Measurements from ENCODE around the gene SHISA9. TPM values are rescaled to one million over a fixed set of nuclear protein-coding genes. Genes with fewer than 3 reads are reported as not detected.

SHISA9 gene
- total RNA-seq, 1 donor from 2014 or later, result 3.7 TPM

DNA sequence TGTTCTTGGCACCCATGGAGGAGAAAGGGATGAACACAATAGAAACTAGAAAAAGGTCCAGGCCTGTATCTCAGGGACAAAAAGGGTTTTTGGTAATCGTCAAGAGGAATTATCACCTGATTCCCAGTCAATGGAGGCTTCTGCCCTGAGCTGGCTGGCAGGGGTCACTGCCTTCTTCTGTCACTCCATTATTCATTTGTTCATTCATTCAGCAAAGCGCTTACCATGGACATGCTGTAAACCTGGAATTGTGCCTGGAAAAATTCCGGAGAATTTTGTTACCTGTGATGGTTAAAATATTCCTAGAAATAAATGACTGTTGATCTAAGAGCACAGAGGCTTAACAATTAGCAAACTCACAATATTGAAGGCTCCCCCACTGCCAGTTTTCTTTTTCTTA lies 212.3 kb downstream of the SHISA9 start:
- DNase-seq (ENCODE audit: low read depth), result peak; percentile 47
- H3K4me3 ChIP-seq (ENCODE audit: low read depth, low read length), result no peak overlapping the region
- TF ChIP-seq, protein P1, sequence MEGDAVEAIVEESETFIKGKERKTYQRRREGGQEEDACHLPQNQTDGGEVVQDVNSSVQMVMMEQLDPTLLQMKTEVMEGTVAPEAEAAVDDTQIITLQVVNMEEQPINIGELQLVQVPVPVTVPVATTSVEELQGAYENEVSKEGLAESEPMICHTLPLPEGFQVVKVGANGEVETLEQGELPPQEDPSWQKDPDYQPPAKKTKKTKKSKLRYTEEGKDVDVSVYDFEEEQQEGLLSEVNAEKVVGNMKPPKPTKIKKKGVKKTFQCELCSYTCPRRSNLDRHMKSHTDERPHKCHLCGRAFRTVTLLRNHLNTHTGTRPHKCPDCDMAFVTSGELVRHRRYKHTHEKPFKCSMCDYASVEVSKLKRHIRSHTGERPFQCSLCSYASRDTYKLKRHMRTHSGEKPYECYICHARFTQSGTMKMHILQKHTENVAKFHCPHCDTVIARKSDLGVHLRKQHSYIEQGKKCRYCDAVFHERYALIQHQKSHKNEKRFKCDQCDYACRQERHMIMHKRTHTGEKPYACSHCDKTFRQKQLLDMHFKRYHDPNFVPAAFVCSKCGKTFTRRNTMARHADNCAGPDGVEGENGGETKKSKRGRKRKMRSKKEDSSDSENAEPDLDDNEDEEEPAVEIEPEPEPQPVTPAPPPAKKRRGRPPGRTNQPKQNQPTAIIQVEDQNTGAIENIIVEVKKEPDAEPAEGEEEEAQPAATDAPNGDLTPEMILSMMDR (conservative IDR thresholded peaks at IDR 0.05; ENCODE audit: low read depth, low read length), result no peak

DNA sequence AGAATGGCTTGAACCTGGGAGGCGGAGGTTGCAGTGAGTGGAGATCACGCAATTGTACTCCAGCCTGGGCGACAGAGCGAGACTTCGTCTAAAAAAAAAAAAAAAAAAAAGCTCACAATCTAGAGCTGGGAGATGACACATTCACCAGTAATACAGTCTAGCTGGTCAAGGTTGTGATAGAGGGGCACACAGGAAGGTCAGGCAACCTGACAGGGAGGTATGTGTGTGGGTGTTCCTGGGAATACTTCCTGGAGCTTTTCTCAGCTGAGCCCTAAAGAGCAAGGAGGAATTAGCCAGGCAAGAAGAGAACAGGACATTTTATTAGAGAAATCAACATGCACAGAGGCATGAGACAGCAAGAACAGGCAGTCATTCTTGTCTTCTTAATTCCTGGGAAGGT lies 216.7 kb downstream of the SHISA9 start:
- peak; percentile 64 for DNase-seq (ENCODE audit: low read depth)
- no peak overlapping the region for H3K4me3 ChIP-seq (ENCODE audit: low read depth, low read length)
- TF ChIP-seq, protein P1 (conservative IDR thresholded peaks at IDR 0.05; ENCODE audit: low read depth, low read length), result no peak

DNA sequence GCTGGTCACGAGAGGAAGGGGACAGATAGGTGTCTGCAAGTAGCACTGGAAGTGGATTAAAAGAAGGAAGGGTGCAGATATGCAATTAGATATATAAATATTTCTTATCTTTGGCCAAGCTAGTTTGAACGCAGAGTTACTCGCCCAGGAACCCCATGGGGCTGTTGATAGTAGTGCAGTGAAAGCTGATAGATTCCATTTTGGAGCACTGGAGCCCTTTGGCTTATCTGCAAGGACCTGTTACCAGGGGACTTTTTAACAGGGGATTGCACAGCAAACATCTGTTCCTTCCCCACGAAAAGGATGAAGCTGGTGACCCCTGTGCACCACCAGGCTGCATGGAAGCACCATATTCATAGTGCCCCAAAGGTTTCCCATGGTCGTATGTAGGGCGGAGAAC lies 218.7 kb downstream of the SHISA9 start:
- TF ChIP-seq, protein P1 (conservative IDR thresholded peaks at IDR 0.05; ENCODE audit: low read depth, low read length), result no peak
- no peak overlapping the region for H3K4me3 ChIP-seq (ENCODE audit: low read depth, low read length)
- DNase-seq (ENCODE audit: low read depth), result no peak

DNA sequence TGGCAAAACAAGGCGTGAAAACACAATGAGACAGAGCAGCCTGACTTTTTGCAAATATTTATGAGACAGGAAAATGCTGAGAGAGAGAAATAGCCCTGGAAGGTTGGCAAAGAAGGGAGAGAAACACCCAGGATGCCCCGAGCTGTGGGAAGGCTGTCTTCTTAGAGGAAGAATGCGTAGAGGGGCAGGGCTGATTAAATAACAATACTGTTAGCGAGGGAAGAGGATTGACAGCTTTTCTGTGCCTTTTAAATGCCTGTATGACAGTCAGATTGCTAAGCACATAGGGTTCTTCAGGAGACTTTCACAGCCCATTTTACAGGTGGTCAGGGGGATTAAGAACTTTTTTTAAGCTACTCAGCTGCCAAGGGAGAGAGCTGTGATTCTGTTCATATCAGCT lies 219.2 kb downstream of the SHISA9 start:
- H3K4me3 ChIP-seq (ENCODE audit: low read depth, low read length), result no peak overlapping the region
- TF ChIP-seq, protein P1 (conservative IDR thresholded peaks at IDR 0.05; ENCODE audit: low read depth, low read length), result no peak
- DNase-seq (ENCODE audit: low read depth), result no peak

DNA sequence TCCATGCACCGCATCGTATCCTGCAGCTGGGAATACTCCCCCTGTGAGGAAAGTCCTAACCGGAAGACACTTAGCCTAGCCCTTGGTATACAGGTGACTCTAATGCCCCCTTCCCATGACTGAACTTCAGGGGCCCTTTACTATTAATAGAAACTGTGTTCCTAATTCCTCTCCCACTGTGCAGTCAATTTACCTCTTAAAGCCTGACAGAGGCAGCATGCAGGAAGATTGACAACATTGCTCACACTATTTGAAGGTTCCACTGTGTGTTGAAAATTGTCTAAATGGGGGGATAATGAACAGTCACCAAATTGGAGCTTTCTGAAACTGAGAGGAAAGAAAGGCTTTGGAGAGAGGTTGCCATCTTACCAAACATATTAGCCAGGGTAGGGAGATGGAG lies 222.6 kb downstream of the SHISA9 start:
- TF ChIP-seq, protein P1 (conservative IDR thresholded peaks at IDR 0.05; ENCODE audit: low read depth, low read length), result no peak
- no peak for DNase-seq (ENCODE audit: low read depth)
- no peak overlapping the region for H3K4me3 ChIP-seq (ENCODE audit: low read depth, low read length)

DNA sequence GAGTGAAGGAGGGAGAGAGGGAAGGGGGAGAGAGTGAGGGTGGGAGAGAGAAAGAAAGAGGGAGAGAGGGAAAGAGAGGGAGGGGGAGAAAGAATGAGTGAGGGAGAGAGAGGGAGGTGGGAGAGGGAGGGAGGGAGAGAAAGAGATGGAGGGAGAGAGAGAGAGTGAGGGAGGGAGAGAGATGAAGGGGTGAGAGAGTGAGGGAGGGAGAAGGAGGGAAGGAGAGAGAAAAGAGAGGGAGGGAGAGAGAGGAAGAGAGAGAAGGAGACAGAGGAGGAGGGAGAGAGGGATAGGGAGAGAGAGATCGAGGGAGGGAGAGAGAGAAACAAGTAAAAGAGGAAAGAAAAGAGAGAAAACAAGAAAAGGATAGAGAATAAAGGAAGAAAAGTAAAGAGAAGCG lies 225.7 kb downstream of the SHISA9 start:
- no peak overlapping the region for H3K4me3 ChIP-seq (ENCODE audit: low read depth, low read length)
- no peak for DNase-seq (ENCODE audit: low read depth)
- TF ChIP-seq, protein P1 (conservative IDR thresholded peaks at IDR 0.05; ENCODE audit: low read depth, low read length), result no peak

DNA sequence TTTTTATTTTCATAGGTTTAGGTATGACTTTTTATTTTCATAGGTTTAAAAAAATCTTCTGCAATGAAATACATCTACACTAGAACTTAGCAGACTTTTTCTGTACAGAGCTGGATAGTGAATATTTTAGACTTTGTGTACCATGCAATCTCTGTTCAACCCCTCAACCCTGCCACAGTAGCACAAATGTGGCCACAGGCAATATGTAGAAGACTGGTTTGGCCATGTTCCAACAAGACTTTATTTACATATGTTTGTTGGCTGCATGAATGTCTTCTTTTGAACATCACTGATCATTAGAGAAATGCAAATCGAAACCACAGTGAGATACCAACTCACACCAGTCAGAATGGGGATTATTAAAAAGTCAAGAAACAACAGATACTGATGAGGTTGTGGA lies 229.2 kb downstream of the SHISA9 start:
- TF ChIP-seq, protein P1 (conservative IDR thresholded peaks at IDR 0.05; ENCODE audit: low read depth, low read length), result no peak
- no peak for DNase-seq (ENCODE audit: low read depth)
- H3K4me3 ChIP-seq (ENCODE audit: low read depth, low read length), result no peak overlapping the region
